Subcutaneous abdominal adipose tissue (tissue), 5 donors: ENCODE results near the gene S100A11.

Experiments used
- H3K27ac ChIP-seq: one replicate; pipeline ENCODE4 v1.7.0; 2013; ENCODE audit warnings: low read depth, mild to moderate bottlenecking, inconsistent platforms, low read length, moderate library complexity
- H3K27me3 ChIP-seq, 5 donors: one replicate each; pipeline ENCODE4 v1.7.0; 2013; ENCODE audit warnings: low read length in 5 of 5, inconsistent platforms in 1 of 5; ENCODE audit not compliant: control insufficient read depth in 5 of 5, insufficient read depth in 4 of 5
- H3K36me3 ChIP-seq, 5 donors: one replicate each; pipeline ENCODE4 v1.7.0; 2013; ENCODE audit warnings: low read length in 5 of 5; ENCODE audit not compliant: control insufficient read depth in 5 of 5, insufficient read depth in 5 of 5
- H3K4me1 ChIP-seq, 5 donors: one replicate each; pipeline ENCODE4 v1.7.0; 2013; ENCODE audit warnings: low read length in 5 of 5, mild to moderate bottlenecking in 3 of 5, moderate library complexity in 1 of 5; ENCODE audit not compliant: control insufficient read depth in 5 of 5, insufficient read depth in 5 of 5
- H3K4me3 ChIP-seq, 5 donors: one replicate each; pipeline ENCODE4 v1.7.0; 2013; ENCODE audit warnings: low read length in 5 of 5, low read depth in 1 of 5
- H3K9ac ChIP-seq, 5 donors: one replicate each; pipeline ENCODE4 v1.7.0; 2013; ENCODE audit warnings: low read length in 5 of 5, mild to moderate bottlenecking in 4 of 5, moderate library complexity in 3 of 5
- H3K9me3 ChIP-seq, 5 donors: one replicate each; pipeline ENCODE4 v1.7.0; 2013; ENCODE audit warnings: low read length in 5 of 5; ENCODE audit not compliant: control insufficient read depth in 5 of 5
- donor health status: healthy.
- donor health status: healthy.
- donor health status: healthy.
- donor health status: healthy.
- donor health status: healthy.

The S100A11 gene

DNA sequence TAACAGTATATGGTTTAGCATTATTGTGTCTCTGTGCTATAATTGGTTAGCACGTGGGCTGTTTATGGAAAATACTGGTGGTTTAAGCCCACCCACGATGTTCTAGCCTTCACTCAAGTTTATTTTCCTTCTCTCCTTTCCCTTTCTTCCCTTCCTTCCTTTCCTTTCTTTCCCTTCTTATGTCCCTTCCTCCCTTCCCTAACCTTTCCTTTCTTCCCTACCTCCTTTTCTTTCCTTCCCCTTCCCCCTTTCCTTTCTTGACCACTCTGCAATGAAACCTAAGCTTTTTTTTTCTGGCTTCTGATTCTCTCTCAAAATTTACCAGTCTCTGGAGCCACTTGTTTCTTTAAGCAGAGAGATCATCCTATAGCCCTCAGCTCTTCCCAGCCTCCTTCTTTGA, 29.8 kb downstream of the S100A11 start:
- H3K9me3 ChIP-seq: no peaks in the 10 kb centered on the region

DNA sequence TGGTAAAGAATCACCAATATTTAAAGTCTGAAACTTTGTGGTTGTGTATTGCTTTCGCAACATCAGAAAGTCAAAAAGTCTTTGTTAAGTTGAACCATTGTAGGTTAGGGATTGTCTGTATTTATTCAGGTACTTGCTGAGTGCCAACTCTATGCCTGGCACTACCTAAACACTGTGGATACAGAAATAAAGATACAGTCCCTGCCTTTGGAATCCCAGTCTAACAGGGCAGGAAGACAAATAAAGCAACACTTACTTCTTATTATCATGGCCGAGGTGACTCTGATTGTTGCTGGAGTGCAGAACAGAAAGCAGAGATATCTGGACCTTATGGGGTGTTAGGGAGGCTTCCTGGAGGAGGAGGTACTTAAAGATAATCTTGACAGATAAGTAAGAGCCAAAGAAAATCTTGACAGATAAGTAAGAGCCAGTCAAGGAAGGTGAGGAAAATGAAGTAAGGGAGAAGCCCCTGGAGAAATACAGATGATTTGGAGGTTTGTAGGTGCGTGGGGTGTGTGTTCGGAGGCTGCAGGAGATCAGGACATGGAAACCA, 31.4 kb downstream of the S100A11 start:
- Histone ChIP-seq H3K27me3 (no peaks in the 10 kb centered on the region), H3K4me3 (no peak overlapping the region), H3K9ac (no peak overlapping the region), H3K36me3 (no peaks in the 10 kb centered on the region), H3K4me1 (peaks cover 5 to 22% (median 11%) of the 10 kb centered on the region in 5 donors), H3K9me3 (no peaks in the 10 kb centered on the region), H3K27ac (no peak overlapping the region)

More for the DNA sequence above, 29.8 kb downstream of the S100A11 start:
- H3K27me3 ChIP-seq: no peaks in the 10 kb centered on the region
- H3K36me3 ChIP-seq: no peaks in the 10 kb centered on the region
- H3K4me3 ChIP-seq: no peak overlapping the region
- no peak overlapping the region for H3K27ac ChIP-seq
- H3K4me1 ChIP-seq: peaks cover 0 to 10% (median 0%) of the 10 kb centered on the region in 5 donors
- H3K9ac ChIP-seq: no peak overlapping the region

DNA sequence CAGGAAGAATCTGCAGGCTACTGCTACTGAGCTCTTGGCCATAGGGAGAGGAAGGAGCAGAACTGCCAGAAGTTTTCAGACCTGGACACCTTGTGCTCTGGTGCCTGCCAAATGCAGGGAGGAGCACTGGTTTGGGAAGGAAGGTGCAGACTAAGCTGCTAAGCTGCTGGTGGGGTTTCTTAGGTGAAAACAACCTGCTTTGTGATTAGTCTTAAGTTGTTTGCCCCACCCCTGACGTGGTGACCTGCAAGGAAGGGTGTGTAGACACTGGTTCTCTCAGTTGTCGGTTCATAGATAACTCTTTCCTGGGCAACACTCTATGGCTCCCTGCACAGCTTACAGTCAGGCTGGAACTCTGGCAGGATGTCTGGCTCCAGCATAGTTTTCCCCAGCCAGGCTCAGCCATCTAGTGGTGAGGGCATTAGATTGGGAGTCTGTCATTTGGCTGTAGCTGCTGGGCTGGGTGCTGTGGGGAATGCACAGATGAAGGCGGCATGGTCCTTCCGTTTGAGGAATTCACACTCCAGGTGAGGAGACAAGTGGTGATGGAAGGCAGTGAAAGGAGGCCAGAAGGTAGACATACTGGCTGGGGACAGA, 32.9 kb downstream of the S100A11 start:
- no peak overlapping the region for H3K27ac ChIP-seq
- no peaks in the 10 kb centered on the region for H3K27me3 ChIP-seq
- no peak overlapping the region for H3K9ac ChIP-seq

DNA sequence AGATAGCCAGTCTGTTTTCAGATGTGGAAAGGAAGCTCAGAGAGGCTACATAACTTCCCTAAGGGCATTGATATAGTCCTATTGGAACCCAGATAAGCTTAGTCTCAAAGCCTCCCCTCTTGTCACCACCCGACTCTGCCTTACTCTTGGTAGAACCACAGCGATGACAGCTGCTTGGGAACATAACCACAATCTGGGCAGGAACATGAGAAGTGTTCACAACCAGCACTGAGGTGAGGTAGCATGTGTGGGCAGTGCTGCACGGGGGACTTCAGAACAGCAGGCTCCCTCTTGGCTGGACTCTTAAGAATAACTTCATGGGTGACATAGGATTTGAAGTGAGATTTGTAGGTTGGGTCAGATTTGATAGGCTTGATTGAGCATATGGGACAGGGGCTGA, 33.8 kb downstream of the S100A11 start:
- Histone ChIP-seq H3K27me3 (no peaks in the 10 kb centered on the region), H3K9me3 (no peaks in the 10 kb centered on the region), H3K9ac (peak overlapping the region in 1 of 5 donors; percentile 17), H3K4me1 (peaks cover 5 to 14% (median 10%) of the 10 kb centered on the region in 5 donors), H3K27ac (no peak overlapping the region), H3K4me3 (no peak overlapping the region), H3K36me3 (no peaks in the 10 kb centered on the region)

More for the DNA sequence above, 32.9 kb downstream of the S100A11 start:
- Histone ChIP-seq H3K4me3 (no peak overlapping the region), H3K36me3 (no peaks in the 10 kb centered on the region), H3K4me1 (peaks cover 5 to 14% (median 10%) of the 10 kb centered on the region in 5 donors), H3K9me3 (no peaks in the 10 kb centered on the region)

DNA sequence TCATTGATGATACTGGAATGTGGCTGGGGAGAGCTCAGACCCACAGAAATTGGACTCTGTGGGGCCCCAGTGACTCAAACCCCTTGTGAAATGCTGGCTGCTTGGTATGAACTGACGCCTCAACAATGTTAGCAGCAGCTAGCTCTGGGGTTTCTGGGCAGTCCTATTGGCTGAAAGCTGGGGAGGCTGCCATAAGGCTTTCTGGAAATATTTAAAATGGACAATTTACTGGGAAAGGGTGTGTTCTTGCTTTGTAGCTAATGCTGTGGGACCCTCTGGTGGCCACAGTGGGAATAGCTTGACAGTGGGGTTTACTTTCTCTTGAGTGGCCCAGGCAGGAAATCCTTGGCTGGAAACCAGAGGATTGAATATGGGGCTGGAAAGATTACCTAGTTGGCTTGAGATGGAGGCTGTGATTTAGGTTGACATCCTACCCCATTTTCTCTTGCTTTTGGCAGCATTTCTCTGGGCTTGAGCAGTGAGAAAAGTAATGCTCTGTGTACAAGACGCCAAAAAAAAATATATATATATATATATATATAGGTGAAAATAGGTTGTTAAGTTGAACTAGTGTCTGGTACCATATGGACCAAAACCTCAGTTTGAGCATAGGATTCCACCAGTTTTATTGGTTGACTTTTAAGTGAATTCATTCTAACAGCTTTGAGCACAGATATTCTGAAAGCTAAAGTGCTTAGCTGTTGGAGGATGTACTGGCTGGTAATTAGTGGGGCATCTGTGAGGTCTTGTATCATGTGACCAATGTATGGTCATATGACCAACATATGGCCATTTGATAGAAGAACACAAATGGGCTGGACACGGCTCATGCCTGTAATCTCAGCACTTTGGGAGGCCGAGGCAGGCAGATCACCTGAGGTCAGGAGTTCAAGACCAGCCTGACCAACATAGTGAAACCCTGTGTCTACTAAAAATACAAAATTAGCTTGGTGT, 34.9 kb downstream of the S100A11 start:
- Histone ChIP-seq H3K27me3 (no peaks in the 10 kb centered on the region), H3K27ac (peak overlapping the region; percentile 73), H3K9ac (peak overlapping the region in 2 of 5 donors; percentile 6 to 48), H3K36me3 (no peaks in the 10 kb centered on the region), H3K4me3 (no peak overlapping the region), H3K4me1 (peaks cover 5 to 14% (median 10%) of the 10 kb centered on the region in 5 donors), H3K9me3 (no peaks in the 10 kb centered on the region)

DNA sequence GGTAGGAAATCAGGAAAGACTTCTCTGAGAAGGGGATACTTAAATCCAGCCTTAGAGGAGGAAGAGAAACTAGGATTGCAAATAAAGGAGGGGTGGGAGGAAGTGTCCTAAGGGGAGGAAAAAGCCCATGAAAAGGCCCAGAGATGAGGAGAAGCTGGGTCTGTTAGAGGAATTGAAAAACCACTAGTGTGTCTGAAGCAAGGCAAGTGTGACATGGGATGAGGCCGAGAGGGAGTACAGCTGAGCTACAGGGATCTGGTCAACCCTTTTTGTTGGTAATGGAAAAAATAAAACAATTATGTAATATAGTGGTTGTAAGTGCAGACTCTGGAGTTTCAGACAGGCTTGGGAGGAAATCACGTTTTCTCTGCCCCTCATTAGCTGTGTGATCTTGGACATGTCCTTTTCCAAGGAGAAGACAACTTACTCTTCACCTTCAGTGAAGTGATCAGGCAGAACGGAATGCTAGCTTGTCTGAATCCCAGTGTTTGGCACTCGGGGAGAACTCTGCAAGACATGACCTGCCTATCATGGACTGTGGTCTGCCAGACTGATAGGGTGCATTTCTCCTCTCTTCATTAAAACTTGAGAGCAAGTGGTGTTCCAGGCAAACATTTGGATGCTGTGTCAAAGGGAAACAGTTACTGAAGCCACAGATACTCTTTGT, 35.7 kb downstream of the S100A11 start:
- peak overlapping the region in 2 of 5 donors; percentile 6 to 48 for H3K9ac ChIP-seq
- no peaks in the 10 kb centered on the region for H3K27me3 ChIP-seq
- no peak overlapping the region for H3K4me3 ChIP-seq
- H3K4me1 ChIP-seq: peaks cover 5 to 14% (median 10%) of the 10 kb centered on the region in 5 donors
- no peaks in the 10 kb centered on the region for H3K36me3 ChIP-seq
- peak overlapping the region; percentile 73 for H3K27ac ChIP-seq
- no peaks in the 10 kb centered on the region for H3K9me3 ChIP-seq

DNA sequence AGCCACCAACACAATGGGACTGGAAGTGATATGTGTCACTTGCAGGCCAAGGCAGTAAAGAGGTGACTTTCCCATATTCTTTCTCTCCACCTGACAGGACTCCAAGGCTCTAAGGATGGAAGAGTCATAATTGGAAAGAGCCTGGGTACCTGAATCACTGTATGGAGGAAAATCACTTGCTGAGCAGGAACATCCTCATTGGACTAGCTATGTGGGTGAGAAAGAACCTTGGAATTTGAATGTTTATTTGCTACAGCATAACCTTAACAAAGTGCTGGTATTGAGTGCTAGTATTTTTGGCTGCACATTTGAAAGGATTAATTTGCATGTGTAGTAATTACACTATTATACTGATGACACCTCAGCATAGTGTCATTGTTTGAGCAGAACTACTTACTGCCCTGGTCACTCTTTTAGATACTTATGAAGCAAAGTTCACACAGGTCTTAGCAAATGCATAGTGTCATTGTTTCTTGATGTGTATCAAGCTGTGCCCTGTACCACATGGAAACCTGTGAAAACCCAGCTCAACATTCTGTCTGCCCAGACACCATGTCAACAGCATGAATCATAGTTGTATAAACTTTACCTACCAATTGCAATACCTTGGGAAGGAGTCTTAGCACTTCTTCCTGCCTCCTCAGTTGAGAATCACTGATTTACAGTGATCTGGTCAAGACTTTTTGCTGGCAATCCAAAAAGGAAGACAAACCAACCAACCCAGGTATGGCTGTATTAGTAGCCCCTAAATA, 38.0 kb downstream of the S100A11 start:
- no peaks in the 10 kb centered on the region for H3K27me3 ChIP-seq
- no peak overlapping the region for H3K4me3 ChIP-seq
- H3K36me3 ChIP-seq: no peaks in the 10 kb centered on the region
- H3K4me1 ChIP-seq: peaks cover 9 to 25% (median 17%) of the 10 kb centered on the region in 5 donors
- no peak overlapping the region for H3K9ac ChIP-seq
- H3K9me3 ChIP-seq: no peaks in the 10 kb centered on the region
- no peak overlapping the region for H3K27ac ChIP-seq

DNA sequence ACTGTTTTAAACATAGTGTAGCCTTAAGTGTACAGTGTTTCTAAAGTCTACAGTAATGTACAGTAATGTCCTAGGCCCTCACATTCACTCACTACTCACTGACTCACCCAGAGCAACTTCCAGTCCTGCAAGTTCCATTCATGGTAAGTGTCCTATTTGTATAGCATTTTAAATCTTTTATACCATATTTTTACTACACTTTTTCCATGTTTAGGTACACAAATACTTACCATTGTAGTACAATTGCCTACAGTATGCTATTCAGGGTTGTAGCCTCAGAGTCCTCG, 39.6 kb downstream of the S100A11 start:
- Histone ChIP-seq H3K36me3 (no peaks in the 10 kb centered on the region), H3K9me3 (no peaks in the 10 kb centered on the region), H3K9ac (no peak overlapping the region), H3K27ac (no peak overlapping the region), H3K4me3 (no peak overlapping the region), H3K4me1 (peaks cover 11 to 35% (median 26%) of the 10 kb centered on the region in 5 donors), H3K27me3 (no peaks in the 10 kb centered on the region)

DNA sequence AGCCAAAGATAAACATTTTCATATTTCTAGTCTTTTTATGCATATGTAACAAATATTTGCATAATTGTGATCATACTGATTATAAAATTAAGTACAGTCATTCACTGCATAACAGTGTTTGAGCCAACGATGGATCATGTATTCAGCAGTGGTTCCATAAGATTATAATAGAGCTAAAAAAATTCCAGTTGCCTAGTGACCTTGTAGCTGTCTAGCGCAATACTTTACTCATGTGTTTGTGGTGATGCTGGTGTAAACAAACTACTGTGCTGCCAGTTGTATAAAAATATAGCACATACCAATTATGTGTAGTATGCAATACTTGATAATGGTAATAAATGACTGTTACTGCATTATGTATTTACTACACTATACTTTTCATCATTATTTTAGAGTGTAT, 41.0 kb downstream of the S100A11 start:
- Histone ChIP-seq H3K4me3 (no peak overlapping the region), H3K27me3 (no peaks in the 10 kb centered on the region), H3K9ac (no peak overlapping the region), H3K27ac (peak overlapping the region; percentile 85), H3K36me3 (no peaks in the 10 kb centered on the region), H3K9me3 (no peaks in the 10 kb centered on the region), H3K4me1 (peaks cover 8 to 38% (median 31%) of the 10 kb centered on the region in 5 donors)
